ENCODE data around the gene PHAX. TPM values are rescaled to one million over a fixed set of nuclear protein-coding genes. Genes with fewer than 3 reads are reported as not detected.

The PHAX gene
- total RNA-seq, 1 experiment from 2014 or later: 46.2 TPM

DNA sequence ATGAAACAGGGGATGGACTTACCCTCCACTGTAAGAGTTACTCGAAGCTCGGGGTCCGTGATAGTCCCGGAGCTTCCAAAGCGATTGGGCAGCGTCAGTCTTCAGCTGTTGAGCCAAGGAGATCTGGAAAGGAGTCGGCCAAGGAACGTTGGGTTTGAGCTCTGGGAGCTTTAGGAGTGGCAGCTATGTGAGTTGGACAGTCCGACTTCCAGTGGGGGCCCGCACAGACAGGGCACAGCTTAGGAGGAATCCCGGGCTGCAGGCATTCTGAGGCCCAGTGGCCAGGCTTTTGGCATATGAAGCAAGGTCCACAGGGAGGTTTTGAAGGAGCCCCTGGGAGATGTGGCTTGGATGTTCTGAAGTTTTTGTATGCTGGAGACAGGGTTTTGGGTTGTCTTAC lies 72.7 kb downstream of the PHAX start:
- Histone ChIP-seq H3K9me3 (ENCODE audit: control insufficient read depth, insufficient read depth, low read depth, low read length) (no peaks in the 10 kb centered on the region), H3K4me1 (ENCODE audit: control insufficient read depth, insufficient read depth, low read length) (no peaks in the 10 kb centered on the region), H3K27ac (ENCODE audit: low read length) (no peak overlapping the region), H3K36me3 (ENCODE audit: control insufficient read depth, insufficient read depth, low read length) (no peaks in the 10 kb centered on the region), H3K4me3 (ENCODE audit: low read depth in 2 of 2, low read length in 2 of 2) (no peak overlapping the region), H3K27me3 (ENCODE audit: control insufficient read depth, insufficient read depth, low read length) (no peaks in the 10 kb centered on the region)
- ATAC-seq (no peak), DNase-seq (ENCODE audit: low read depth, low spot score) (no peak)
- BruUV-seq (replicated peaks): no TSS peak
- in situ Hi-C loops (cut with HindIII; ENCODE audit: low pct_unique_long_range_greater_than_20kb, low sequenced_read_pairs) (no loop called here), intact Hi-C loops (cut with micrococcal nuclease; ENCODE audit: unreplicated experiment) (no loop called here)
- POLR2A ChIA-PET: interaction anchor here (0.7 kb wide), 1 partner anchor 76 kb away, joined by 9 read pairs; no protein-coding TSS in a partner anchor
- TF ChIP-seq TCF7L2 (IDR thresholded peaks at IDR 0.05; ENCODE audit: low read depth, low read length) (no peak), SIN3A (IDR thresholded peaks at IDR 0.05; ENCODE audit: borderline replicate concordance, insufficient read depth, low read depth, low read length) (no peak), POLR2AphosphoS5 (IDR thresholded peaks at IDR 0.05; ENCODE audit: low read depth, low read length) (no peak)
- TF ChIP-seq, protein P1, sequence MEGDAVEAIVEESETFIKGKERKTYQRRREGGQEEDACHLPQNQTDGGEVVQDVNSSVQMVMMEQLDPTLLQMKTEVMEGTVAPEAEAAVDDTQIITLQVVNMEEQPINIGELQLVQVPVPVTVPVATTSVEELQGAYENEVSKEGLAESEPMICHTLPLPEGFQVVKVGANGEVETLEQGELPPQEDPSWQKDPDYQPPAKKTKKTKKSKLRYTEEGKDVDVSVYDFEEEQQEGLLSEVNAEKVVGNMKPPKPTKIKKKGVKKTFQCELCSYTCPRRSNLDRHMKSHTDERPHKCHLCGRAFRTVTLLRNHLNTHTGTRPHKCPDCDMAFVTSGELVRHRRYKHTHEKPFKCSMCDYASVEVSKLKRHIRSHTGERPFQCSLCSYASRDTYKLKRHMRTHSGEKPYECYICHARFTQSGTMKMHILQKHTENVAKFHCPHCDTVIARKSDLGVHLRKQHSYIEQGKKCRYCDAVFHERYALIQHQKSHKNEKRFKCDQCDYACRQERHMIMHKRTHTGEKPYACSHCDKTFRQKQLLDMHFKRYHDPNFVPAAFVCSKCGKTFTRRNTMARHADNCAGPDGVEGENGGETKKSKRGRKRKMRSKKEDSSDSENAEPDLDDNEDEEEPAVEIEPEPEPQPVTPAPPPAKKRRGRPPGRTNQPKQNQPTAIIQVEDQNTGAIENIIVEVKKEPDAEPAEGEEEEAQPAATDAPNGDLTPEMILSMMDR (IDR thresholded peaks at IDR 0.05): no peak
- TF ChIP-seq, protein P2, sequence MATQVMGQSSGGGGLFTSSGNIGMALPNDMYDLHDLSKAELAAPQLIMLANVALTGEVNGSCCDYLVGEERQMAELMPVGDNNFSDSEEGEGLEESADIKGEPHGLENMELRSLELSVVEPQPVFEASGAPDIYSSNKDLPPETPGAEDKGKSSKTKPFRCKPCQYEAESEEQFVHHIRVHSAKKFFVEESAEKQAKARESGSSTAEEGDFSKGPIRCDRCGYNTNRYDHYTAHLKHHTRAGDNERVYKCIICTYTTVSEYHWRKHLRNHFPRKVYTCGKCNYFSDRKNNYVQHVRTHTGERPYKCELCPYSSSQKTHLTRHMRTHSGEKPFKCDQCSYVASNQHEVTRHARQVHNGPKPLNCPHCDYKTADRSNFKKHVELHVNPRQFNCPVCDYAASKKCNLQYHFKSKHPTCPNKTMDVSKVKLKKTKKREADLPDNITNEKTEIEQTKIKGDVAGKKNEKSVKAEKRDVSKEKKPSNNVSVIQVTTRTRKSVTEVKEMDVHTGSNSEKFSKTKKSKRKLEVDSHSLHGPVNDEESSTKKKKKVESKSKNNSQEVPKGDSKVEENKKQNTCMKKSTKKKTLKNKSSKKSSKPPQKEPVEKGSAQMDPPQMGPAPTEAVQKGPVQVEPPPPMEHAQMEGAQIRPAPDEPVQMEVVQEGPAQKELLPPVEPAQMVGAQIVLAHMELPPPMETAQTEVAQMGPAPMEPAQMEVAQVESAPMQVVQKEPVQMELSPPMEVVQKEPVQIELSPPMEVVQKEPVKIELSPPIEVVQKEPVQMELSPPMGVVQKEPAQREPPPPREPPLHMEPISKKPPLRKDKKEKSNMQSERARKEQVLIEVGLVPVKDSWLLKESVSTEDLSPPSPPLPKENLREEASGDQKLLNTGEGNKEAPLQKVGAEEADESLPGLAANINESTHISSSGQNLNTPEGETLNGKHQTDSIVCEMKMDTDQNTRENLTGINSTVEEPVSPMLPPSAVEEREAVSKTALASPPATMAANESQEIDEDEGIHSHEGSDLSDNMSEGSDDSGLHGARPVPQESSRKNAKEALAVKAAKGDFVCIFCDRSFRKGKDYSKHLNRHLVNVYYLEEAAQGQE (IDR thresholded peaks at IDR 0.05; ENCODE audit: insufficient read depth in 1 of 2, low read depth in 2 of 2, low read length in 1 of 2): no peak
- CTCF ChIA-PET: interaction anchor here (0.6 kb wide), 1 partner anchor 33 kb away, joined by 8 read pairs; no protein-coding TSS in a partner anchor

DNA sequence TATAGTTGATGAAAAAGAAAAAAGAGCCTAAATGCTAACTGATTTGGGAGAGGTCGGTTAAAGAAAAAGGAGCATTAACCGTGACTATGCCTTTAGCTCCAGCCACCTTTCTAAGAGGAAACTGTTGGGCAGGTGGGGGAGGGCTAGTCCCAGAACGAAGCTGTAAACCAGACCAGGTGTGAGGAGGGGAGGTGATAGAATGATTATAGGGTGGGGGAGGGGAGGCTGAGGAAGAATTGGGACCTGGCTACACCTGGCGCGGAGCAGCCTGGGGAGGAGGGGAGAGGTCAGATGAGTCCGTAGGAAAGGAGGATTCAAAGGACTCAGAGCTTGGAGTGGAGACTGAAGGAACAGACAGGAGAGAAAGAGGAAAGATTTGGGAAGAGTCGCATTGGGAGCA lies 73.4 kb downstream of the PHAX start:
- Histone ChIP-seq H3K27ac (ENCODE audit: low read length) (no peak overlapping the region; the same call in 1 of the 2 replicates), H3K4me3 (ENCODE audit: low read depth in 2 of 2, low read length in 2 of 2) (peak overlapping the region in 1 of 2 experiments; percentile 18; a peak in 1 of 4 replicates), H3K9me3 (ENCODE audit: control insufficient read depth, insufficient read depth, low read depth, low read length) (no peaks in the 10 kb centered on the region), H3K36me3 (ENCODE audit: control insufficient read depth, insufficient read depth, low read length) (no peaks in the 10 kb centered on the region), H3K4me1 (ENCODE audit: control insufficient read depth, insufficient read depth, low read length) (no peaks in the 10 kb centered on the region), H3K27me3 (ENCODE audit: control insufficient read depth, insufficient read depth, low read length) (no peaks in the 10 kb centered on the region)
- no TSS peak for BruUV-seq (replicated peaks)
- ATAC-seq (no peak), DNase-seq (ENCODE audit: low read depth, low spot score) (no peak)
- in situ Hi-C loops (cut with HindIII; ENCODE audit: low pct_unique_long_range_greater_than_20kb, low sequenced_read_pairs): no loop called here
- POLR2A ChIA-PET: interaction anchor here (1.8 kb wide), 1 partner anchor 104 kb away, joined by 26 read pairs; the partner anchor contains the start of gene LMNB1
- no peak for TF ChIP-seq TCF7L2 (IDR thresholded peaks at IDR 0.05; ENCODE audit: low read depth, low read length)
- no peak for TF ChIP-seq SIN3A (IDR thresholded peaks at IDR 0.05; ENCODE audit: borderline replicate concordance, insufficient read depth, low read depth, low read length)
- TF ChIP-seq, protein P1 (IDR thresholded peaks at IDR 0.05): no peak
- TF ChIP-seq, protein P2 (IDR thresholded peaks at IDR 0.05; ENCODE audit: insufficient read depth in 1 of 2, low read depth in 2 of 2, low read length in 1 of 2): no peak
- no peak for TF ChIP-seq POLR2AphosphoS5 (IDR thresholded peaks at IDR 0.05; ENCODE audit: low read depth, low read length)
- intact Hi-C loops (cut with micrococcal nuclease; ENCODE audit: unreplicated experiment): no loop called here
- CTCF ChIA-PET: interaction anchor here (0.6 kb wide), 1 partner anchor 34 kb away, joined by 8 read pairs; no protein-coding TSS in a partner anchor
